ENCODE data around the gene ZNF777. TPM values are rescaled to one million over a fixed set of nuclear protein-coding genes. Genes with fewer than 3 reads are reported as not detected.

ZNF777 gene
- polyA plus RNA-seq, 1 donor from 2014 or later = 6.1 TPM

GRCh38 chr7:149477494-149478443 lies 16.9 kb upstream of the ZNF777 start:
- Histone ChIP-seq H3K9me3 (ENCODE audit: low read length) (no peaks in the 10 kb centered on the region), H3K79me2 (replicated peaks; ENCODE audit: insufficient read depth, low read length) (no peaks in the 10 kb centered on the region), H3K4me2 (ENCODE audit: low read length) (no peak overlapping the region), H4K20me1 (ENCODE audit: insufficient read depth) (no peaks in the 10 kb centered on the region), H3K9ac (ENCODE audit: low read length) (no peak overlapping the region), H3F3A (ENCODE audit: insufficient read depth, low read length, poor library complexity, severe bottlenecking) (no peaks in the 10 kb centered on the region), H3K27ac (ENCODE audit: low read length) (no peak overlapping the region), H2AFZ (ENCODE audit: low read depth, low read length) (no peak overlapping the region), H3K36me3 (ENCODE audit: insufficient read depth, low read length) (peaks cover 17% of the 10 kb centered on the region), H3K9me2 (ENCODE audit: insufficient read depth, low read length) (no peaks in the 10 kb centered on the region), H3K4me3 (ENCODE audit: low read length) (no peak overlapping the region), H3K27me3 (ENCODE audit: insufficient read depth, low read depth, low read length) (no peaks in the 10 kb centered on the region)
- no peak for TF ChIP-seq EZH2 (IDR thresholded peaks at IDR 0.05; ENCODE audit: borderline replicate concordance, insufficient read depth, low read length, poor library complexity, severe bottlenecking)
- no peak for TF ChIP-seq EP300 (conservative IDR thresholded peaks at IDR 0.05; ENCODE audit: poor library complexity, severe bottlenecking)

- H3F3A ChIP-seq (ENCODE audit: insufficient read depth, low read length, poor library complexity, severe bottlenecking) = no peaks in the 10 kb centered on the region
- TF ChIP-seq POLR2AphosphoS5 (IDR thresholded peaks at IDR 0.05) (no peak), EZH2 (IDR thresholded peaks at IDR 0.05; ENCODE audit: borderline replicate concordance, insufficient read depth, low read length, poor library complexity, severe bottlenecking) (no peak), CTCF (IDR thresholded peaks at IDR 0.05; ENCODE audit: poor library complexity, severe bottlenecking) (no peak)
- no peaks in the 10 kb centered on the region for H3K9me2 ChIP-seq (ENCODE audit: insufficient read depth, low read length)
- no peaks in the 10 kb centered on the region for H3K79me2 ChIP-seq (replicated peaks; ENCODE audit: insufficient read depth, low read length)
- H3K9ac ChIP-seq (ENCODE audit: low read length) = no peak overlapping the region
- H3K27ac ChIP-seq (ENCODE audit: low read length) = no peak overlapping the region
- H3K36me3 ChIP-seq (ENCODE audit: insufficient read depth, low read length) = peaks cover 17% of the 10 kb centered on the region
- no peak overlapping the region for H2AFZ ChIP-seq (ENCODE audit: low read depth, low read length)
- H4K20me1 ChIP-seq (ENCODE audit: insufficient read depth) = no peaks in the 10 kb centered on the region
- H3K4me2 ChIP-seq (ENCODE audit: low read length) = no peak overlapping the region
- no peaks in the 10 kb centered on the region for H3K9me3 ChIP-seq (ENCODE audit: low read length)
- H3K27me3 ChIP-seq (ENCODE audit: insufficient read depth, low read depth, low read length) = no peaks in the 10 kb centered on the region
- H3K4me3 ChIP-seq (ENCODE audit: low read length) = no peak overlapping the region
Observed at GRCh38 chr7:149476791-149477190, 15.9 kb upstream of the ZNF777 start.

- no peak overlapping the region for H3K9ac ChIP-seq (ENCODE audit: low read length)
Observed at GRCh38 chr7:149475121-149476045, 14.5 kb upstream of the ZNF777 start.

More at GRCh38 chr7:149475121-149476045, 14.5 kb upstream of the ZNF777 start:
- Histone ChIP-seq H3F3A (ENCODE audit: insufficient read depth, low read length, poor library complexity, severe bottlenecking) (no peaks in the 10 kb centered on the region), H3K79me2 (replicated peaks; ENCODE audit: insufficient read depth, low read length) (no peaks in the 10 kb centered on the region), H3K9me2 (ENCODE audit: insufficient read depth, low read length) (no peaks in the 10 kb centered on the region), H4K20me1 (ENCODE audit: insufficient read depth) (no peaks in the 10 kb centered on the region), H3K9me3 (ENCODE audit: low read length) (no peaks in the 10 kb centered on the region), H3K4me2 (ENCODE audit: low read length) (no peak overlapping the region), H3K27me3 (ENCODE audit: insufficient read depth, low read depth, low read length) (no peaks in the 10 kb centered on the region), H2AFZ (ENCODE audit: low read depth, low read length) (no peak overlapping the region), H3K36me3 (ENCODE audit: insufficient read depth, low read length) (peaks cover 17% of the 10 kb centered on the region), H3K4me3 (ENCODE audit: low read length) (no peak overlapping the region), H3K27ac (ENCODE audit: low read length) (no peak overlapping the region)
- no peak for TF ChIP-seq EZH2 (IDR thresholded peaks at IDR 0.05; ENCODE audit: borderline replicate concordance, insufficient read depth, low read length, poor library complexity, severe bottlenecking)
- no peak for TF ChIP-seq EP300 (conservative IDR thresholded peaks at IDR 0.05; ENCODE audit: poor library complexity, severe bottlenecking)
- no peak for TF ChIP-seq RAD21 (conservative IDR thresholded peaks at IDR 0.05)
